ENCODE results near the gene LCTL.

LCTL gene

DNA sequence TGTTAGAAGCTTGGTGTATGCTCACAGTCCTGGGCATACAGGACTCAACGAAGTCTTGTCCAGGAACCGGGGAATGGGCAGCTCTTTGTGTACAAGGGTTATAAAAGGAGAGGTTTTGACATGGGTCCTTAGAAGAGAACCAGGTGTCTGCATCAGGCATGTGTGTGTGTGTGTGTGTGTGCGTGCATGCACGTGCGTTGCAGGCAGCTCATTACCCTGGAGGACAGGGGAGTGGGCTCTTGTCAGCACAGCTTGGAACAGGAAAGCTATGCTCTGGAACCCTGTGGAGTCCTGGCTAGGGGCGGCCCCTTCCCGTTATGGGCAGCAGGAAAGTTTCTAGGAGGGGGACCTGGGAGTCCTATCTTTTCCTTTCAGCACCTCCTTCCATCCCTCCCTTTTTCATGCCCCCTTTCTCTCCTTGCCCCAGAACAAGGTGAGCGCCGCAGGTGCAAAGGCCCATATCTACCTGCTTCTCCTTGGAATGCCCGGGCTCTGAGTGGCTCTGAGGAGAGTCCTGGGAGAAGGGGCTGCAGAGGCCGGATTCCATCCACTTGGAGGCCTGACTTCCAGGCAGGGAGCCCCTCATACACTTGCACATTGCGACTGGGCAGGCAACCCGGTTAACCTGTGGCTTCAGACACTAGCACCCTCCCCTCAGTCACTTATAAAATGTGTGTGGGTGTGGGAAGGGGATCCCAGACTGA is 33.9 kb upstream of the LCTL start:
- no peak for DNase-seq (ENCODE audit: extremely low spot score)
- ChIA-PET CTCF (interaction anchor here (0.9 to 1.7 kb wide), 4 partner anchors 19 to 252 kb away, joined by 3 to 5 read pairs (median 3); no protein-coding TSS in a partner anchor), POLR2A (no interaction called here)
- no peak for TF ChIP-seq CTCF (IDR thresholded peaks at IDR 0.05; ENCODE audit: control extremely low read depth, extremely low read depth, low read depth, missing control alignments)

DNA sequence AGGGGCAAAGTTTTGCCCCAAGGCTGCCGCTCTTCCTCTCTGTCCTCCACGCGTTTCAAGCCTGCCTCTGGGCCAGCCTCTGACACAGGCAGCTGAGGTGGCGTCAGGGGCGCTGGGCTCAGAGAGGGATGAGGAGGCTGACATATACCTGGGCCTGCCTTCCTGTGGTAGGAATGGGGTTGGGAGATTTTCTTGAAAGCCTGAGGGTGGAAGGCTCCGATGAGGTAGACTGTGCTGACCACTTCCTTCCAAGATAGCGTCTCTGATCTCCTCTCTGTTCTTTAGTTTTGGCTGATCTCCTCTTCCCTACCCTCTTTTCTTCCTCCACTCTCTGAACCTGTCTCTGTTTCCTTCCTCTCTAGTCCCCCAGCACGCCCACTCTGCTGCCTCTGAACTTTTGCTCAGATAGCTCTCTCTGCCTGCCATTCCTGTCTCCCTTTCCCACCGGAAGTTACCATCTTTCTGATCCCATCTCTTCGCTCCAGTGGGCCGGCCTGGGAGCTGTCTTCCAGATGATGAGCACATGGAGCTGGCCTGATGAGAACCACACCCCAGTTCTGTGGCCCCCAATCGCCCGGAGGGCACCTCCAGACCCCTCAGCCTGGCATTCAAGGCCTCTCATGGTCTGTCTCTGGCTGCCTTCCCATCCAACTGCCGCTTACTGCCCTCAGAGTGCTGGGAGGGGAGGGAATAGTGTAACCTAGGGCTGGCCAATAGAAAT is 32.5 kb upstream of the LCTL start:
- no peak for TF ChIP-seq CTCF (IDR thresholded peaks at IDR 0.05; ENCODE audit: control extremely low read depth, extremely low read depth, low read depth, missing control alignments)
- POLR2A ChIA-PET: no interaction called here
- DNase-seq (ENCODE audit: extremely low spot score): no peak
- CTCF ChIA-PET: interaction anchor here (1.4 to 1.7 kb wide), 2 partner anchors 21 to 176 kb away, joined by 3 read pairs; no protein-coding TSS in a partner anchor

GRCh38 chr15:66595931-66596545 is 30.2 kb upstream of the LCTL start:
- TF ChIP-seq CTCF (IDR thresholded peaks at IDR 0.05; ENCODE audit: control extremely low read depth, extremely low read depth, low read depth, missing control alignments): no peak
- no peak for DNase-seq (ENCODE audit: extremely low spot score)
- ChIA-PET POLR2A (no interaction called here), CTCF (interaction anchor here (1.2 kb wide), 1 partner anchor 255 kb away, joined by 4 read pairs; no protein-coding TSS in a partner anchor)

DNA sequence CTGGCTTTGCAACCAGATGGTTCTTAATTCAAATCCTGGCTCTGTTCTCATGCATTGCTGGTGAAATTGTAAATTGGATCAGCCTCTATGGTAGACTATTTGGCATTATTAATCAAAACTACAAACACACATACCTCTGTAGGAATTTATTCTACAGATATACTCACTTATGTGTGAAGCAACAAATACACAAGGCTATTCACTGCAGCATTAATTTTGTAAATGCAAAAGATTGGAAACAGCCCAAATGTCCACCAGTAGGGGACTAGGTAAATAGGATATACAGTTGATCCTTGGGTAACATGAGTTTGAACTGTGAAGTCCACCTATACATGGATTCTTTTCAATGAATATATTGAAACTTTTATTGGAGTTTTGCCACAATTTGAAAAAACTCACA is 29.5 kb upstream of the LCTL start:
- POLR2A ChIA-PET: no interaction called here
- DNase-seq (ENCODE audit: extremely low spot score): no peak
- CTCF ChIA-PET: no interaction called here
- TF ChIP-seq CTCF (IDR thresholded peaks at IDR 0.05; ENCODE audit: control extremely low read depth, extremely low read depth, low read depth, missing control alignments): no peak

GRCh38 chr15:66594836-66595235 is 29.0 kb upstream of the LCTL start:
- TF ChIP-seq CTCF (IDR thresholded peaks at IDR 0.05; ENCODE audit: control extremely low read depth, extremely low read depth, low read depth, missing control alignments): no peak
- DNase-seq (ENCODE audit: extremely low spot score): no peak
- POLR2A ChIA-PET: no interaction called here
- CTCF ChIA-PET: no interaction called here

GRCh38 chr15:66594344-66594743 is 28.5 kb upstream of the LCTL start:
- DNase-seq (ENCODE audit: extremely low spot score): no peak
- ChIA-PET POLR2A (no interaction called here), CTCF (interaction anchor here (1.7 kb wide), 1 partner anchor 28 kb away, joined by 7 read pairs; the partner anchor contains the start of gene LCTL)
- TF ChIP-seq CTCF (IDR thresholded peaks at IDR 0.05; ENCODE audit: control extremely low read depth, extremely low read depth, low read depth, missing control alignments): no peak

Data from GM10248 (cell line).